ENCODE measurements around the gene SLC18B1. TPM values are rescaled to one million over a fixed set of nuclear protein-coding genes. Genes with fewer than 3 reads are reported as not detected.

Gene SLC18B1
- total RNA-seq, 1 experiment from 2014 or later = 15.8 TPM

Other genes with a start within 250 kb of the SLC18B1 start
- gene TAAR8, start 246.0 kb downstream of the SLC18B1 start, total RNA-seq (2014; rRNA removed; shearing (Covaris generic)) = not detected in 2 replicates
- gene TAAR6, start 228.3 kb downstream of the SLC18B1 start, total RNA-seq (2014; rRNA removed; shearing (Covaris generic)) = not detected in 2 replicates
- not detected in 2 replicates for gene TAAR5, start 208.9 kb downstream of the SLC18B1 start, total RNA-seq (2014; rRNA removed; shearing (Covaris generic))
- gene TAAR2, start 174.4 kb downstream of the SLC18B1 start, total RNA-seq (2014; rRNA removed; shearing (Covaris generic)) = not detected in 2 replicates
- not detected in 2 replicates for gene TAAR1, start 139.5 kb downstream of the SLC18B1 start, total RNA-seq (2014; rRNA removed; shearing (Covaris generic))
- not detected in 2 replicates for gene VNN1, start 84.6 kb downstream of the SLC18B1 start, total RNA-seq (2014; rRNA removed; shearing (Covaris generic))
- not detected in 2 replicates for gene VNN2, start 40.7 kb downstream of the SLC18B1 start, total RNA-seq (2014; rRNA removed; shearing (Covaris generic))
- gene RPS12, start 15.9 kb upstream of the SLC18B1 start, total RNA-seq (2014; rRNA removed; shearing (Covaris generic)) = 2,887 and 2,908 TPM in 2 replicates